ENCODE data around the gene TC2N.
A peak's percentile ranks its signal among the peaks of the same experiment; 100 is the strongest.
"Not testable (repeated sequence)": the region's sequence is repeated elsewhere in the genome, so short reads cannot be mapped to it uniquely, and the experiment has no call there.

TC2N gene

DNA sequence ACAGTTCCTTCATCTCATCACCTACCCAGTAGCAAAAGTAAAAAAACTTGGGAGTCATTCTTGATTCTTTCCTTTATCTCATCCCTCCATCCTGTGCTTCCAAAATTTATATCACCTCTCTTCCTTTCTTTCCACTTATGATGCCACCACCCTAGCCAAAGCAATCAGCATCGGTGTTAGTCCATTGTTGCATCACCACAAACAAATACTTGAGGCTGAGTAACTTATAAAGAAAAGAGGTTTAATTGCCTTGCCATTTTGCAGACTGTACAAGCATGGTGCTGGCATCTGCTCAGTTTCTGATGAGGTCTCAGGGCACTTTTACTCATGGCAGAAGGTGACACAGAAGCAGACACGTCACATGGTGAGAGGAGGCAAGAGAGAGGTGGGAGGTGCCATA is 115.6 kb downstream of the TC2N start:
- DNase-seq, result no peak

- DNase-seq, result no peak
Observed at GRCh38 chr14:91750634-91751198, 116.6 kb downstream of the TC2N start.

DNA sequence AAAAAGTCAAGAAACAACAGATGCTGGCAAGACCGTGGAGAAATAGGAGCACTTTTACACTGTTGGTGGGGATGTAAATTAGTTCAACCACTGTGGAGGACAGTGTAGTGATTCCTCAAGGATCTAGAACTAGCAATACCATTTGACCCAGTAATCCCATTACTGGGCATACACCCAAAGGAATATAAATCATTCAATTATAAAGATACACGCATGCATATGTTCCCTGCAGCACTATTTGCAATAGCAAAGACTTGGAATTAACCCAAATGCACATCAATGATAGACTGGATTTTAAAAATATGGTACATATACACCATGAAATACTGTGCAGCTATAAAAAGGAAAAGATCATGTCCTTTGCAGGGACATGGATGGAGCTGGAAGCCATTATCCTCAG is 117.5 kb downstream of the TC2N start:
- DNase-seq, result no peak

DNA sequence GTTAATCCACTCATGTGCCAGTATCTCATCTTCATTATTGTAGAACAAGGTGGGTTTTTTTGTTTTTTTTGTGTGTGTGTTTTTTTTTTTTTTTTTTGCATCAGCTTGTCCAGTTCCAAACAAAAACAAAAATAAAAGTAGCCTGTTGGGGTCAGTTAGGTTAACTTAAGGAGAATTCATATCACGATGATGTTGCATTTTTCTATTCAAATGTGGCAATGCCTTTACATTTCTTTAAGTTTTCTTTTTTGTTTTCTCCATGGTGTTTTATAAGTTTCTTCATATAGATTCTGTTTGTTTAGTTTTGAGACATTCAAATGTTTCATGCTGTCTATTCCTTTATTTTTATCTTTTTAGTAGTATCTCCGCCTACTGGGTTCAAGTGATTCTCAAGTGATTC is 119.3 kb downstream of the TC2N start:
- DNase-seq, result no peak

DNA sequence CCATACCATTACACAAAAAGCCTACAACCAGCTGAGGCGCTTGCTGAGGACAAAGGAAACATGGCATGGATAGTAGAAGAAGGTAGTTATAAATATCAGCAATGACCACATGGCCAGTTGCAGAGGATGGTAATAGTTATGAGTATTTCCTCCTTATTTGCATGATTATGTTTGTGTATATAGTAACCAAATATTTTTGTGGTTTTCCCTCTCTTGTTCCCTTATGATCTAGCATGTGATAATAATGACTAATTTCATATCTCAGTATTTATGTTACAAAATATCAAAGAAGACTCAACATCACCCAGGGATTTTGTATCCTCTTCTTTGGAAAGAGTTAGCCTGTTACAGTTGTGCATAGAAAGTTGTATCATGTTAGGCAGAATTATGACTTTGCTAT is 122.0 kb downstream of the TC2N start:
- no peak for DNase-seq

DNA sequence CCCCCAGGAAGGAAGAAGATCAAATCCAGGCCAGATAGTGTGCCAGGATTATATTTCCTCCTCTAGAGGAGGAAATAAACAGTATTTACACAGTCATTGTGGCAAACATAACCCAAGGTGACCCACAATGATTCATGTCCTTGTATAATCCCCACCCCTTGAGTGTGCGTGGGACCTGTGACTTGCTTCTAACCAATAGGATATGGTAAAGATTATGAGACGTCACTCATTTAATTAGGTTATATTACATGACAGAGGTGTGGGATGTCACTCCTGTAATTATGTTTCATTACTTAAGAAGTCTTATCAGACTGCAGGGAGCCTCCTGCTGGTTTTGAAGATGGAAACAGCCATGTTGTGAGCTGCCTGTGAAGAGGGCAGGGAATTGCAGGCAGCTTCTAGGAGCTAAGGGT is 123.3 kb downstream of the TC2N start:
- no peak for DNase-seq

DNA sequence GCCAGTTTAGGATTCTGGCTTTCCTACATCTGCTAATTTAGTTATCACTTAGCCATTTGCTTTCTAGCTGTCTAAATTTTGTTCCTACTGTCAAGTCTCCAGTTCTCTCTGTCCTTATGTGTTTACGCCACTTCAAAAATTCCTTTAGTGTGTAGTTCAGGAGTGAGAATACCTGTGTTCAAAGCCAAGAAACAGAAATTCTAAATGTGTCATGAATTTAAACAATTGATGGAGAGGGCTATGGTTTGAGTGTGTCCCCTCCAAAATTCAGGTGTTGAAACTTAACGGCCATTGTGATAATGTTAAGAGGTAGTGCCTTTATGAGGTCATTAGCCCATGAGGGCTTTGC is 124.1 kb downstream of the TC2N start:
- no peak for DNase-seq

GRCh38 chr14:91742621-91743304 is 124.6 kb downstream of the TC2N start:
- no peak for DNase-seq

DNA sequence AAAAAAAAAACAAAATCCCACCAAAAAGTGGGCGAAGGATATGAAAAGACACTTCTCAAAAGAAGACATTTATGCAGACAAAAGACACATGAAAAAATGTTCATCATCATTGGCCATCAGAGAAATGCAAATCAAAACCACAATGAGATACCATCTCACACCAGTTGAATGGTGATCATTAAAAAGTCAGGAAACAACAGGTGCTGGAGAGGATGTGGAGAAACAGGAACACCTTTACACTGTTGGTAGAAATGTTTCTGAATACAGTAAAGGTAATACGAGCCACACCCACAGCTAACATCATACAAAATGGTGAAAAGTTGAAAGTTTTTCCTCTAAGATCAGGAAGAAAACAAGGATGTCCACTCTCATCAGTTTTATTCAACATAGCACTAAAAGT is 127.5 kb downstream of the TC2N start:
- not testable (repeated sequence) for DNase-seq

DNA sequence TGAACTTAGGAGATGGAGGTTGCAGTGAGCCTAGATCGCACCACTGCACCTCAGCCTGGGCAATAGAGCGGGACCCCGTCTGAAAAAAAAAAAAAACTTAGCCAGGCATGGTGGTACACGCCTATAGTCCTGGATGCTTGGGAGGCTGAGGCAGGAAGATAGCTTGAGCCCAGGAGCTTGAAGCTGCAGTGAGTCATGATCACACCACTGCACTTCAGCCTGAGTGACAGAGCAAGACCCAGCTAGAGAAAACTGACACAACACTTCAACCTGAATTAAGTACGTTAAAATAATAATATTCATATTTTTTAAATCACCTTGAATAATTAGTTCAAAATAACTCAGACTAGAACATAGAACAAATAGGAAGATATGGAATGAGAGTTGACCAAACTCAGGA is 129.7 kb downstream of the TC2N start:
- no peak for DNase-seq

DNA sequence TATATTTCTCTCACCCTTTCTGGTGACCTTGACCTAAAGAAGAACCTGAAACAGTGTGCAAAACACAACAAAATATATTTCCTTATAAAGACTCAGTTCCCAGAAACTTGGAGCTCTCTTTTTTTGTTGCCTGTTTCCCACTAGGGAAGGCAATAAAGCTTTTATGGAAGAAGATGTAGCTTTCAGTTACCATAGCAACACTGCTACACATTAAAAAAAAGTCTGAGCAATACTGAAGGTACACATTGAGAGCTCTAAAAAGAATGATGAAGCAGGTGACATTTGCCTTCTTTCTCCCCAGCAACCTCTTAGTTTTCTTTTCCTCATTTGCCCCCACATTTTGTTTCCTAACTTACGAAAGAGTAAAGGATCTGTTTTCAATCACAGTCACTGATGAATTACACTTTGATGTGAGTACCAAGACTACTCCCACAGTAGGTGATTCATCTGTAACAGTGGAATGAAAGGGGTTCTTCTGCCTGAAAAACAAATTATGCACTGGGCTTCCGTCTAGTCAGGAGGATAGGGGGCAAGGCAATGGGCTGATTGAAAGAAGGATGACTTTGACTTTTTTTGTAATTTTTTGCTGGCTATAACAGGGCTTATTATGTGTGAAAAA is 134.4 kb downstream of the TC2N start:
- DNase-seq, result peak; percentile 36

GRCh38 chr14:91732439-91732838 is 134.9 kb downstream of the TC2N start:
- no peak for DNase-seq

GRCh38 chr14:91731986-91732385 is 135.3 kb downstream of the TC2N start, which contains the start of gene CATSPERB:
CATSPERB (minus strand) TSS chr14:91732086; CDS start chr14:91729479, 2,607 bp downstream.
- no peak for DNase-seq

- DNase-seq, result no peak
Observed at GRCh38 chr14:91731018-91731417, 136.3 kb downstream of the TC2N start.

DNA sequence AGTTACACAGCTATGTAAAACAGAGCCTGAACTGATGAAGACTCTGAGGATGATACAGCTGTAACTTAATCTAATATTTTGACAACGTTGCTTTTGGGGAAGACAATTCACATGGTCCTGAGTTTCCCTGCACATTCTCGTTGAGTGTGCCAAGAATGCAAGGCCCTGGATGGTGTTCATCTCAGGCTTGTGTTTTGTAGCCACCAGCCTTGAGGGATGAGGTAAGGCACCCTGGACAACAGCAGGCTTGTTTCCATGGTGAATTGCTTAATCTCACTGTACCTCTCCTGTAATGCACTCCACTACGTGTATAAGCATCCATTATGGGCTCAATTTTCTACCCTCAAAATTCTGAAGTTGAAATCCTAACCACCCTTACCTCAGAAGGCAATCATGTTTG is 137.6 kb downstream of the TC2N start:
- no peak for DNase-seq

Measured in kidney glomerular epithelial cell (primary cell).